ENCODE results near the gene HAL. TPM values are rescaled to one million over a fixed set of nuclear protein-coding genes. Genes with fewer than 3 reads are reported as not detected.

HAL gene
- total RNA-seq, 1 donor from 2014 or later: 3.8 TPM

DNA sequence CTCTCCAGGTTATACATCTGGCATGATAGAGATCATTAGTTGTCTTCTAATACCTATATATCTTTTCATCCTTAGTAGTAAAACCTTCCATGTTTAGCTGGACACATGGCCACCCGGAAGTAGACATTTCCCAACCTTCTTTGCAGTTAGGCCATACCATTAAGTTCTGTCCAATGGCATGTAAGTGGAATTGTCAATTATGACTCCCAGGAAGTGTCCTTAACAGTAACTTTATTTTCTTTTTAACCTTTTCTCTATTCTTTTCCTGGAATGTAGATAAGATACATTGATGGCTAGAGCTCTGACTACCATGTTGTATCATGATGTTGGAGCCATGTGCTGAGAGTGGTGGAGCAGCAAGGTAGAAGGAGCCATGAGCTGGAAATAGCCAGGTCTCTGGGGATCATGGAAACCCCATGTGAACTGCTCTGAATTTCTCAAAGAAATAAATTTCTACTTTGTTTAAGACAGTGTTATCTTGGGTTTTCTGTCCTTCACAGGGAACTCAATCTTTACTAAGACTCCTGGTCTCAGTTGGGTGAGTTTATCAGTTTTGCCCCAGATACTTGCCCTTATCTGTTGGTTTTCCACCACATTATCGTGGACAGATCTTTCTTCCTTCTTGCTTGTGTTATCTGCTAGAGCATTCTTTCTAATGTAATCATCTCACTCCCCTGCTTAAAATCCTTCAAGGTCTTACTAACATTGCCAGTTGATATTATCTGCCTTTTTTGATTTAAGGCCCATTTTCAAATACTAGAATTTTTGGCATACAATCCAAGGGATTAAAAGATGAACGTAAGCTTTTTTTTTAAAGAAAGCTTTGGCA lies 44.4 kb upstream of the HAL start:
- no peaks in the 10 kb centered on the region for H3K4me1 Mint-ChIP-seq (ENCODE audit: unreplicated experiment)
- H3K27me3 Mint-ChIP-seq: peaks cover 3% of the 10 kb centered on the region
- H3K27ac Mint-ChIP-seq: no peak overlapping the region
- H3K4me3 Mint-ChIP-seq: no peak overlapping the region
- H3K36me3 Mint-ChIP-seq: no peaks in the 10 kb centered on the region
- TF ChIP-seq, protein P1, sequence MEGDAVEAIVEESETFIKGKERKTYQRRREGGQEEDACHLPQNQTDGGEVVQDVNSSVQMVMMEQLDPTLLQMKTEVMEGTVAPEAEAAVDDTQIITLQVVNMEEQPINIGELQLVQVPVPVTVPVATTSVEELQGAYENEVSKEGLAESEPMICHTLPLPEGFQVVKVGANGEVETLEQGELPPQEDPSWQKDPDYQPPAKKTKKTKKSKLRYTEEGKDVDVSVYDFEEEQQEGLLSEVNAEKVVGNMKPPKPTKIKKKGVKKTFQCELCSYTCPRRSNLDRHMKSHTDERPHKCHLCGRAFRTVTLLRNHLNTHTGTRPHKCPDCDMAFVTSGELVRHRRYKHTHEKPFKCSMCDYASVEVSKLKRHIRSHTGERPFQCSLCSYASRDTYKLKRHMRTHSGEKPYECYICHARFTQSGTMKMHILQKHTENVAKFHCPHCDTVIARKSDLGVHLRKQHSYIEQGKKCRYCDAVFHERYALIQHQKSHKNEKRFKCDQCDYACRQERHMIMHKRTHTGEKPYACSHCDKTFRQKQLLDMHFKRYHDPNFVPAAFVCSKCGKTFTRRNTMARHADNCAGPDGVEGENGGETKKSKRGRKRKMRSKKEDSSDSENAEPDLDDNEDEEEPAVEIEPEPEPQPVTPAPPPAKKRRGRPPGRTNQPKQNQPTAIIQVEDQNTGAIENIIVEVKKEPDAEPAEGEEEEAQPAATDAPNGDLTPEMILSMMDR (conservative IDR thresholded peaks at IDR 0.05): no peak
- H3K9me3 Mint-ChIP-seq: no peaks in the 10 kb centered on the region
- DNase-seq (ENCODE audit: extremely low spot score, unreplicated experiment): no peak

DNA sequence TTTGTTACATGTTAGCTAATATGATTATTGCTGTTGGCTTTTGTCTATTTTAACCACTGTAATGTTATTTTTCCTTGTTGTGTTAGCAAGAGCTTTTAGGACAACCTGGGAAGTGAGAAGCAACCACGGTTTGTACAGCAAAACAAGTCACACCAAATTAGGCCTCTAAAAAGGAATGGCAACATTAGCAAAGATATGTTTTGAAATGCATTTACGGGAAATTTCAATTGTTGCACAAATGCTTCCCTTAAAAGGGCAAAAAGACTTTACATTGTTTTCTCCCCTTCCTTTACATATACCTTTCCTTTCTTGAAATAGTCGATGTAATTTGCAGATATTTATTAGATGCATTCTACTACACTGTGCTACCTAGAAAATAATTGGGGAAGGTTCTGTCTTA lies 43.4 kb upstream of the HAL start:
- Mint-ChIP-seq H3K36me3 (no peaks in the 10 kb centered on the region), H3K27me3 (no peaks in the 10 kb centered on the region), H3K4me3 (no peak overlapping the region), H3K9me3 (no peaks in the 10 kb centered on the region), H3K27ac (no peak overlapping the region), H3K4me1 (ENCODE audit: unreplicated experiment) (no peaks in the 10 kb centered on the region)
- DNase-seq (ENCODE audit: extremely low spot score, unreplicated experiment): no peak
- TF ChIP-seq, protein P1 (conservative IDR thresholded peaks at IDR 0.05): no peak

DNA sequence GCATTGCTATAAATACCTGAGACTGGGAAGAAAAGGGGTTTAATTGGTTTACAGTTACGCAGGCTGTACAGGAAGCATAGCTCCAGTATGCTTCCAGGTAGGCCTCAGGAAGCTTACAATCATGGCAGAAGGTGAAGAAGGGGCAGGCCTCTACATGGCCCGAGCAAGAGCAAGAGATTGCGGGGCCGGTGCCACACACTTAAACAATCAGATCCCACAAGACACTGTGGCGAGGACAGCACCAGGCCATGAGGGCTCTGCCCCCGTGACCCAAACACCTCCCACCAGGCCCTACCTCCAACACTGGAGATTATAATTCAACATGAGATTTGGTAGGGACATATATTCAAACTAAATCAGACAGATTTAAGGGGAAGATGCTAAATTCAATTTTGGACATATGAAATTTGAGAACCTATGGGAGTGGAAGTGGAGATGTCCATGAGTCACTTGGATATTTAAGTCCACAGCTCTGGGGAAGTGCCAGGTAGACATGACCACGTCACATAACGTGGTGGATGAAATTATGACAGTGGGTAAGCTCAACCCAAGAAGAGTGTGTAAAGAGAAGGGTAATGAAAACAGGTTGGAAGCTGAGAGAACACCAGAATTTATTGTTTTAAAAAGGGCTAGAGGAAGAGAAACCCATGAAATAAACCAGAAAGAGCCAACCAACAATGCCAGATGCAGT lies 40.8 kb upstream of the HAL start:
- Mint-ChIP-seq H3K36me3 (no peaks in the 10 kb centered on the region), H3K9me3 (no peaks in the 10 kb centered on the region), H3K27ac (no peak overlapping the region), H3K4me1 (ENCODE audit: unreplicated experiment) (peaks cover 8% of the 10 kb centered on the region), H3K4me3 (no peak overlapping the region), H3K27me3 (no peaks in the 10 kb centered on the region)
- TF ChIP-seq, protein P1 (conservative IDR thresholded peaks at IDR 0.05): no peak
- DNase-seq (ENCODE audit: extremely low spot score, unreplicated experiment): no peak

DNA sequence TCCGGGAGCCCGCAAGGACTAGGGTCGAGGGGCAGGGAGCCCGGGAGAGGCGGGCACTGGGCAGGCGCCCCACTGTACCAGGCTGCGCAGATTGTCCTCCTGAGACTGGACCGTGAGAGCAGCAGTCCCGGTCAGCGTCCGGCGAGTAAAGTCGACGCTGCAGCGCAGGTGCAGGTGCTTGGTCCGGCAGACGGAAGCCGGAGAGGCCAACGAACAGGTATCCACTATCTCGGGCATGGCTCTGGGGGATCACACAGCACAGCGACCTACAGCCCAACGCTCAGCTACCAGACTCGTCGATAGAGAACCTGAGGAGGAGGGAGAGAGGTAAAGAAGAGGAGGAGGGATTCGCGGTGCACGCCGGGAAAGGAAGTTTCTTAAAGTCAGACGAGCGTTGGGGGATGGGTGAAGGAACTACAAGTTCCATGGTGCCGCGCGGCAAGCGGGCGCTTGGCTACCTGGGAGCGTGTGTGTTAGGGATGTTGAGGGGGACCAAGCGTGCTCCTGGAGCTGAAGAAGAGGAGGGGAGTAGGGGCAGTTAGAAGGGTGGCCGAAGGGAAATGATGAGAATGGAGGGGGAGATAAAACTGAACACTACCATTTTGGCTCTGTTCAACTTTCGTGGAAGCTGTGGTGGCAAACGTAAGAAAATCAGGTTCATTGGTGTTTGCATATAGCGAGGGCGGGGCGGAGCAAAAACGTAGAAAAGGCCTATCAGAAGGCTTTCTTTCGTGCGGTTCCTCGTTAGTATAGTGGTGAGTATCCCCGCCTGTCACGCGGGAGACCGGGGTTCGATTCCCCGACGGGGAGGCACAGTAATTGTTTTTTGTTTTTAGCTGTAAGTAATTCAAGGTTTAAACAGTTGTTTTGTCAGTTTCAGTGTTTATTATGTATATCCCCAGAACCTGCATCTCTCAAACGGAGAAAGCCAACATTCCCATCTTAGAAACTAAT lies 39.4 kb upstream of the HAL start, which contains the start of gene LTA4H:
Gene LTA4H (minus strand): TSS at position 305 of the 954 bp plus-strand sequence. CDS start 68 bp downstream, at position 237.
- Mint-ChIP-seq H3K4me1 (ENCODE audit: unreplicated experiment) (peaks cover 8% of the 10 kb centered on the region), H3K27ac (no peak within 1 kb of the TSS), H3K4me3 (no peak within 1 kb of the TSS), H3K9me3 (no peaks in the 10 kb centered on the region), H3K36me3 (no peaks in the 10 kb centered on the region), H3K27me3 (no peaks in the 10 kb centered on the region)
- TF ChIP-seq, protein P1 (conservative IDR thresholded peaks at IDR 0.05): no peak
- DNase-seq (ENCODE audit: extremely low spot score, unreplicated experiment): peak; percentile 95

DNA sequence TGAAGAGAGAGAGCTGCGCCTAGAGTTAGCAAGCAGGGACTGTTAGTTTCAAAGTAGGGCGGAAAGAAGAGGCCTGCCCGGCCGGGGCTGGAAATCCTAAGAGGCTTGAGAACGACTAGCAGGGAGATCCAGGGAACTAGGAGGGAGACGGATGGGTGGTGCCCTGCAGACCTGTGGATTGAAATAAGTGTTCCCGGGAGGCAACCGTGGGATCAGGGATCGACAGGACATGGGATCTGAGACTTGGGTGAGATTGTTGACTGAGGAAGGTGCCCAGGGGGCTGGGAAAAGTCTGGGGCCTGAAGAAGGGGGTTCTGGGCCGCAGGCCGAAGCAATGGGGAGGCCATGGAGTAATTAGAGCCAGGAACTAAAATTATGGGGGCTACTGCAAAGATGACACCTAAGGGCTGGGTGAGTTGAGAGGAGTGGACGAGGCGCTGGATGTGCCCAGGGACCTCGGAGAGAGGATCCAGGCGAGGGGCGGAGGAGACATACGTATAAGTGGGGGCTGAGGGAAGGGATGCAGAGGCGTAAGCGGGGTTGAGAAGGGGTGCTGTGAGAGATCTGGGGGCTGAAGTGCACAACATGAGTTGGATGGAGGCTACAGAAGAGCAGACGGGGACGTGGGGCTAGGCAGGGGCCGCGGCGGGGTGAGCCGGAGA lies 38.6 kb upstream of the HAL start:
- Mint-ChIP-seq H3K27ac (no peak overlapping the region), H3K4me1 (ENCODE audit: unreplicated experiment) (peaks cover 14% of the 10 kb centered on the region), H3K36me3 (no peaks in the 10 kb centered on the region), H3K4me3 (no peak overlapping the region), H3K9me3 (no peaks in the 10 kb centered on the region), H3K27me3 (no peaks in the 10 kb centered on the region)
- no peak for DNase-seq (ENCODE audit: extremely low spot score, unreplicated experiment)
- TF ChIP-seq, protein P1 (conservative IDR thresholded peaks at IDR 0.05): no peak
